Endothelial cell of umbilical vein (primary cell): ENCODE data around the gene THEMIS. TPM values are rescaled to one million over a fixed set of nuclear protein-coding genes. Genes with fewer than 3 reads are reported as not detected.

Source experiments
- BruUV-seq: library from RNA; stranded (reverse); fragments of 400-500 nt; replicated peaks from 2 replicates; lab custom pipeline; 2021; lab: Mats Ljungman, UMichigan
- CTCF ChIA-PET: fragments of 300-600, 350-600 bp; sonication (Branson Sonifier 250); formaldehyde crosslinking; loops from one replicate; lab custom pipeline; 2021; ENCODE audit warnings: antibody characterized with exemption, inconsistent platforms; lab: Charles Lee
- POLR2A ChIA-PET: fragments of 300-600, 350-600 bp; sonication (Branson Sonifier 250); formaldehyde crosslinking; loops from one replicate; lab custom pipeline; 2021; ENCODE audit warnings: antibody characterized with exemption, inconsistent platforms; lab: Charles Lee
- DNase-seq: peaks from one replicate; pipeline ENCODE4 v3.0.0-alpha.2; 2011; ENCODE audit warnings: low read depth, low spot score
- FAIRE-seq: peaks from 2 replicates; lab custom pipeline; 2011; peaks lifted over from hg19 to GRCh38; lab: Jason Lieb, UNC
- H2AFZ ChIP-seq: 2 replicates; pipeline ENCODE4 v1.6.0; 2012; ENCODE audit warnings: low read depth, low read length, control low read depth, inconsistent platforms
- H3K27ac ChIP-seq: 2 replicates; pipeline ENCODE4 v1.5.1; 2011; ENCODE audit warnings: low read depth, mild to moderate bottlenecking, control low read depth, low read length, moderate library complexity; ENCODE audit not compliant: insufficient read depth
- H3K27me3 ChIP-seq, 2 experiments: 2 replicates each; pipeline versions ENCODE4 v1.6.0 to v1.6.1; 2011; ENCODE audit warnings: low read length in 2 of 2, mixed read lengths in 1 of 2; ENCODE audit not compliant: control insufficient read depth in 2 of 2, insufficient read depth in 2 of 2
- H3K36me3 ChIP-seq, 2 experiments: 2 replicates in 1 of 2; 3 replicates in 1 of 2; pipeline ENCODE4 v1.5.1; 2011; ENCODE audit warnings: low read length in 2 of 2, mild to moderate bottlenecking in 1 of 2, moderate library complexity in 1 of 2; ENCODE audit not compliant: control insufficient read depth in 2 of 2, insufficient read depth in 2 of 2; ENCODE audit errors: extremely low read depth in 1 of 2
- H3K4me1 ChIP-seq: 3 replicates; pipeline ENCODE4 v1.5.1; 2011; ENCODE audit warnings: mild to moderate bottlenecking, low read length; ENCODE audit not compliant: control insufficient read depth, insufficient read depth; ENCODE audit errors: extremely low read depth
- H3K4me2 ChIP-seq: 2 replicates; pipeline ENCODE4 v1.6.1; 2011; ENCODE audit warnings: low read length, control low read depth, mixed read lengths; ENCODE audit not compliant: insufficient read depth
- H3K4me3 ChIP-seq, 3 experiments: fragments of 200-600 bp in 1 of 3; sonication (generic), shearing (Covaris generic) in 1 of 3; replicated peaks in 1 of 3; 2 replicates each; pipeline ENCODE4 v1.5.1; 2011 to 2016; ENCODE audit warnings: control low read depth in 3 of 3, low read length in 3 of 3, mild to moderate bottlenecking in 2 of 3, inconsistent platforms in 1 of 3, low read depth in 1 of 3, moderate library complexity in 1 of 3; ENCODE audit not compliant: insufficient read depth in 1 of 3
- H3K79me2 ChIP-seq: 2 replicates; pipeline ENCODE4 v1.6.0; 2012; ENCODE audit warnings: low read length, inconsistent platforms; ENCODE audit not compliant: control insufficient read depth, insufficient read depth
- H3K9ac ChIP-seq: replicated peaks from 2 replicates; pipeline ENCODE3; 2011; ENCODE audit warnings: low read length, control low read depth; ENCODE audit not compliant: insufficient read depth; ENCODE audit errors: extremely low read depth
- H3K9me1 ChIP-seq: replicated peaks from 3 replicates; pipeline ENCODE4 v1.6.0; 2011; ENCODE audit warnings: mild to moderate bottlenecking, low read length; ENCODE audit not compliant: control insufficient read depth, insufficient read depth; ENCODE audit errors: extremely low read depth
- H3K9me3 ChIP-seq: replicated peaks from 2 replicates; pipeline ENCODE4 v1.5.1; 2012; ENCODE audit warnings: low read length, inconsistent platforms; ENCODE audit not compliant: control insufficient read depth, insufficient read depth
- H4K20me1 ChIP-seq: replicated peaks from 2 replicates; pipeline ENCODE3; 2011; ENCODE audit warnings: mild to moderate bottlenecking, low read length; ENCODE audit not compliant: control insufficient read depth, insufficient read depth; ENCODE audit errors: extremely low read depth
- EZH2 ChIP-seq: IDR thresholded peaks from 2 replicates; pipeline ENCODE4 v1.6.1; 2012; ENCODE audit warnings: borderline replicate concordance, low read depth, mild to moderate bottlenecking, moderate library complexity, low read length, inconsistent platforms; ENCODE audit not compliant: severe bottlenecking
- FOS ChIP-seq: IDR thresholded peaks from 2 replicates; pipeline ENCODE4 v1.6.1; 2011; ENCODE audit warnings: mild to moderate bottlenecking, low read length, moderate library complexity, borderline replicate concordance; ENCODE audit not compliant: insufficient read depth
- GATA2 ChIP-seq: IDR thresholded peaks from 2 replicates; pipeline ENCODE4 v1.7.0; 2011; ENCODE audit warnings: low read depth, mild to moderate bottlenecking, moderate library complexity, mixed read lengths, low read length; ENCODE audit not compliant: insufficient read length, insufficient read depth
- JUN ChIP-seq: IDR thresholded peaks from 2 replicates; pipeline ENCODE4 v1.6.1; 2011; ENCODE audit warnings: borderline replicate concordance, low read depth; ENCODE audit not compliant: insufficient read length, insufficient read depth
- MYC ChIP-seq: IDR thresholded peaks from one replicate; pipeline ENCODE4 v1.6.1; 2011; ENCODE audit warnings: mild to moderate bottlenecking, low read depth, low read length
- POLR2A ChIP-seq: IDR thresholded peaks from 2 replicates; pipeline ENCODE4 v1.6.1; 2012; ENCODE audit warnings: low read depth, mild to moderate bottlenecking, control low read depth, low read length
- POLR2AphosphoS5 ChIP-seq: IDR thresholded peaks from 2 replicates; pipeline ENCODE4 v1.6.1; 2012; ENCODE audit warnings: low read depth, mild to moderate bottlenecking, control low read depth, low read length, moderate library complexity; ENCODE audit not compliant: insufficient read depth
- dilution Hi-C: fragments of 300-500 bp; cut with MboI; formaldehyde crosslinking; loops from one replicate; pipeline ENCODE4 v1.15.0; 2019; ENCODE audit warnings: low sequenced_read_pairs; ENCODE audit not compliant: extremely low pct_ligation_motif_present
- intact Hi-C: fragments of 100-400 bp; cut with micrococcal nuclease; formaldehyde crosslinking; loops from one replicate; pipeline ENCODE4 v1.10.0; 2022
- polyA plus RNA-seq, 4 experiments: library from polyadenylated mRNA; depleted of rRNA in 3 of 4; stranded (reverse) in 3 of 4; unstranded in 1 of 4; fragments of >200 nt; gene quantifications; 2 replicates each; pipeline versions ENCODE4 v1.2.1 to v1.2.3, GENCODE V29; 2011 to 2012; ENCODE audit warnings: missing spikeins in 1 of 4
- total RNA-seq: library from RNA; stranded (reverse); gene quantifications from 2 replicates; pipeline ENCODE4 v1.2.3, GENCODE V29; 2021
- TF ChIP-seq, protein P1 (sequence below): IDR thresholded peaks from 2 replicates; pipeline ENCODE4 v1.6.1; 2011; ENCODE audit not compliant: insufficient read depth, insufficient read length
- TF ChIP-seq, protein P2 (sequence below), 2 donors: IDR thresholded peaks; 1 replicate in 1 of 2; 2 replicates in 1 of 2; pipeline ENCODE4 v1.5.1; 2011; ENCODE audit warnings: low read length in 2 of 2, mild to moderate bottlenecking in 2 of 2, moderate library complexity in 2 of 2, control low read depth in 1 of 2, inconsistent platforms in 1 of 2, low read depth in 1 of 2; ENCODE audit not compliant: insufficient read depth in 1 of 2; ENCODE audit errors: extremely low read depth in 1 of 2

The THEMIS gene
- total and polyA plus RNA-seq, 2 donors (not counting 3 experiments of a cell fraction or from before 2014, with no cell fraction given), result not detected

- ChIA-PET POLR2A (no interaction called here), CTCF (no interaction called here)
- dilution Hi-C loops (no loop called here), intact Hi-C loops (no loop called here)
- no peaks in the 10 kb centered on the region for H4K20me1 ChIP-seq
- H3K4me3 ChIP-seq, result no peak overlapping the region
- DNase-seq, result no peak
- BruUV-seq, result no TSS peak
- no peaks in the 10 kb centered on the region for H3K36me3 ChIP-seq
- no peak overlapping the region for H3K4me2 ChIP-seq
- TF ChIP-seq POLR2AphosphoS5 (no peak), GATA2 (no peak), POLR2A (no peak), MYC (no peak), EZH2 (no peak), JUN (no peak), FOS (no peak)
- TF ChIP-seq, protein P1, sequence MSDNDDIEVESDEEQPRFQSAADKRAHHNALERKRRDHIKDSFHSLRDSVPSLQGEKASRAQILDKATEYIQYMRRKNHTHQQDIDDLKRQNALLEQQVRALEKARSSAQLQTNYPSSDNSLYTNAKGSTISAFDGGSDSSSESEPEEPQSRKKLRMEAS, result no peak
- TF ChIP-seq, protein P2, sequence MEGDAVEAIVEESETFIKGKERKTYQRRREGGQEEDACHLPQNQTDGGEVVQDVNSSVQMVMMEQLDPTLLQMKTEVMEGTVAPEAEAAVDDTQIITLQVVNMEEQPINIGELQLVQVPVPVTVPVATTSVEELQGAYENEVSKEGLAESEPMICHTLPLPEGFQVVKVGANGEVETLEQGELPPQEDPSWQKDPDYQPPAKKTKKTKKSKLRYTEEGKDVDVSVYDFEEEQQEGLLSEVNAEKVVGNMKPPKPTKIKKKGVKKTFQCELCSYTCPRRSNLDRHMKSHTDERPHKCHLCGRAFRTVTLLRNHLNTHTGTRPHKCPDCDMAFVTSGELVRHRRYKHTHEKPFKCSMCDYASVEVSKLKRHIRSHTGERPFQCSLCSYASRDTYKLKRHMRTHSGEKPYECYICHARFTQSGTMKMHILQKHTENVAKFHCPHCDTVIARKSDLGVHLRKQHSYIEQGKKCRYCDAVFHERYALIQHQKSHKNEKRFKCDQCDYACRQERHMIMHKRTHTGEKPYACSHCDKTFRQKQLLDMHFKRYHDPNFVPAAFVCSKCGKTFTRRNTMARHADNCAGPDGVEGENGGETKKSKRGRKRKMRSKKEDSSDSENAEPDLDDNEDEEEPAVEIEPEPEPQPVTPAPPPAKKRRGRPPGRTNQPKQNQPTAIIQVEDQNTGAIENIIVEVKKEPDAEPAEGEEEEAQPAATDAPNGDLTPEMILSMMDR (IDR thresholded peaks at IDR 0.05; ENCODE audit: extremely low read depth in 1 of 2, insufficient read depth in 1 of 2, low read depth in 1 of 2, low read length in 2 of 2), result no peak
- no peak overlapping the region for H3K9ac ChIP-seq
- no peaks in the 10 kb centered on the region for H3K4me1 ChIP-seq
- no peak for FAIRE-seq
- no peaks in the 10 kb centered on the region for H3K9me3 ChIP-seq
- H3K27ac ChIP-seq, result no peak overlapping the region
- no peak overlapping the region for H2AFZ ChIP-seq
- no peaks in the 10 kb centered on the region for H3K9me1 ChIP-seq
- no peaks in the 10 kb centered on the region for H3K79me2 ChIP-seq
- no peaks in the 10 kb centered on the region for H3K27me3 ChIP-seq
Measured at GRCh38 chr6:127891731-127892326, 9.0 kb downstream of the THEMIS start.
